H1 (cell line): ENCODE results near the gene TSPAN9. TPM values are rescaled to one million over a fixed set of nuclear protein-coding genes. Genes with fewer than 3 reads are reported as not detected.

Experiments
- CHD1 ChIP-seq: IDR thresholded peaks from 2 replicates; pipeline ENCODE4 v1.6.1; 2012; ENCODE audit warnings: low read depth, low read length, improper control_type of control experiment
- CHD7 ChIP-seq: fragments of 300-600 bp; sonication (generic); IDR thresholded peaks from 2 replicates; pipeline ENCODE4 v1.7.1; 2012; ENCODE audit warnings: low read length, moderate library complexity, mild to moderate bottlenecking, inconsistent platforms; ENCODE audit not compliant: insufficient replicate concordance
- polyA plus RNA-seq, 7 experiments: library from polyadenylated mRNA; depleted of rRNA in 3 of 7; stranded (reverse) in 5 of 7; unstranded in 2 of 7; fragments of >200 nt in 5 of 7; fragments of 200-250 nt in 2 of 7; gene quantifications; 1 replicate in 5 of 7; 2 replicates in 1 of 7; 4 replicates in 1 of 7; pipeline versions ENCODE4 v1.2.1 to v1.2.3, GENCODE V29; 2011 to 2013; ENCODE audit warnings: missing spikeins in 2 of 7, mixed read lengths in 2 of 7
- total RNA-seq: library from RNA; stranded (reverse); fragmentation: NEBNext Ultra II Directional; extraction: Animal tissue kit (Norgen Biotek cat#: 25700); gene quantifications from 2 replicates; pipeline ENCODE4 v1.2.1, GENCODE V29; 2021

Gene TSPAN9
- total and polyA plus RNA-seq, 2 of the 8 experiments (the other 6 are each of a cell fraction or from before 2014, with no cell fraction given): 11.5 to 29.1 TPM

DNA sequence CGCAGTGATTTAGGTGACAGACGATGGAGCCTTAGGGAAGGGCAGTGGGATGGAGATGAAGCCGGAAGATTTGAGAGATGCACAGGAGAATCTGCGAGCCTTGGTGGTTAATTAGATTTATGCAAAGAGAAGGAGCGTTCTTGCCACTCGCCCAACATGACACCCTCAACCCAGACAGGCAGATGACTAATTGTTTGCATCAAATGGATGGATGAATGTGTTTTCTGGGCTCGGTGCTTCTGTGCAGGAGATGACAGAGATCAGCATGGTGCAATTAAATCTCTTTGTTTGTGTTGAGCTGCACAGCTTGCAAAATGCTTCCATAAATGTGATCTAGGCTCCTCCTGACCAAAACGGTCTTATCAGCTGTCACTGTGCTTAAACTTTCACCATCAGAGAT, 211.5 kb downstream of the TSPAN9 start (continued):
- TF ChIP-seq CHD7 (no peak), CHD1 (no peak)
